Astrocyte (in vitro differentiated cells and primary cell): ENCODE measurements around the gene ISL2.

Experiments used
- CTCF ChIP-seq: IDR thresholded peaks from 2 replicates; pipeline ENCODE4 v1.5.1; 2011; ENCODE audit warnings: low read depth, mild to moderate bottlenecking, inconsistent platforms, low read length, moderate library complexity; ENCODE audit not compliant: insufficient read depth
- EZH2 ChIP-seq: IDR thresholded peaks from 2 replicates; pipeline ENCODE4 v1.6.1; 2012; ENCODE audit warnings: mild to moderate bottlenecking, low read length, inconsistent platforms; ENCODE audit not compliant: insufficient read depth

GRCh38 chr15:76391309-76391708 is 54.7 kb downstream of the ISL2 start:
- TF ChIP-seq EZH2 = no peak
- TF ChIP-seq CTCF = no peak
